Measurements from ENCODE around the gene WDHD1. TPM values are rescaled to one million over a fixed set of nuclear protein-coding genes. Genes with fewer than 3 reads are reported as not detected.

WDHD1 gene
- total and polyA plus RNA-seq, 2 of the 8 experiments (the other 6 are each of a cell fraction or from before 2014, with no cell fraction given), result 17.8 to 87.9 TPM

DNA sequence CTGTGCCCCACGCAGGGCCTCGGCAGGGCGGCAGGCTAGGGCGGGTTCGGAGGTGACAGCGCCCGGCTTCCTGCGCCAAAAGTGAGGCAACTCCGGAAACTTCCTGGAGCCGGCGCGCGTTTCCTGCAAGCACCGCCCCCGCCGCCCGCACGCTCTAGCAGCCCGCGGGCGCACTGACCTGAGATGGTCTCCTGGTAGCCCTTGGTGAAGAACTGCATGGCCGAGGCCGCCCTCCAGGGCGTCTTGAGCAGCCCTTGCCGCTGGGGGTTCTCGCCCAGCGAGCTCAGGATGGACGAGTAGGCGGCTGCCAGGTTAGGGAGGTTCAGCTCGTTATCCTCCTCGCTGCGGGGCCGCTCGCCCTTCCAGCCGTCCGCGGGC lies 124.8 kb downstream of the WDHD1 start:
- Histone ChIP-seq H3K9me3 (ENCODE audit: insufficient read depth in 2 of 2, low read depth in 1 of 2, low read length in 1 of 2) (no peaks in the 10 kb centered on the region), H2AK5ac (ENCODE audit: low read depth, low read length) (no peak overlapping the region), H2BK12ac (ENCODE audit: low read depth, low read length) (no peak overlapping the region), H3K4ac (replicated peaks; ENCODE audit: insufficient read length, low read depth, low read length) (no peak overlapping the region), H2AFZ (ENCODE audit: low read length) (no peak overlapping the region; the same call in 1 of the 2 replicates), H4K91ac (replicated peaks; ENCODE audit: insufficient read length, low read length) (no peak overlapping the region), H3K36me3 (ENCODE audit: control insufficient read depth in 2 of 4, insufficient read depth in 4 of 4, low read length in 3 of 4) (no peaks in the 10 kb centered on the region), H4K8ac (ENCODE audit: extremely low read depth, insufficient read depth, low read length) (peak overlapping the region; percentile 95), H3K23ac (ENCODE audit: insufficient read length) (no peak overlapping the region), H3K27me3 (replicated peaks in 1 of 4; ENCODE audit: control insufficient read depth in 3 of 4, extremely low read depth in 1 of 4, insufficient read depth in 3 of 4, low read length in 3 of 4) (peaks cover 2 to 20% (median 17%) of the 10 kb centered on the region in 4 experiments), H2BK120ac (replicated peaks; ENCODE audit: low read depth, low read length) (no peak overlapping the region), H3K27ac (ENCODE audit: low read depth, low read length) (no peak overlapping the region), H3K4me3 (ENCODE audit: extremely low read depth in 1 of 4, insufficient read depth in 2 of 4, low read depth in 3 of 4, low read length in 4 of 4) (peak overlapping the region; percentile 68 to 86 (median 72)), H3K23me2 (ENCODE audit: low read depth, low read length) (peaks cover 15% of the 10 kb centered on the region), H4K20me1 (replicated peaks in 1 of 2; ENCODE audit: control insufficient read depth in 1 of 2, insufficient read depth in 2 of 2, low read length in 2 of 2) (peaks cover 1 to 4% of the 10 kb centered on the region in 2 experiments), H3K18ac (ENCODE audit: extremely low read depth, low read length) (peak overlapping the region; percentile 83), H2BK5ac (ENCODE audit: low read depth, low read length) (no peak overlapping the region), H2BK15ac (ENCODE audit: low read length) (no peak overlapping the region), H3K4me1 (replicated peaks in 1 of 4; ENCODE audit: control insufficient read depth in 3 of 4, insufficient read depth in 4 of 4, low read length in 3 of 4) (peaks cover 0 to 5% (median 1%) of the 10 kb centered on the region in 4 experiments; a peak in 6 of 7 replicates), H2BK20ac (ENCODE audit: low read length) (no peak overlapping the region), H4K5ac (ENCODE audit: insufficient read length, low read depth, low read length) (peak overlapping the region; percentile 40), H3K79me2 (ENCODE audit: control insufficient read depth in 1 of 2, insufficient read depth in 2 of 2, low read length in 2 of 2) (no peaks in the 10 kb centered on the region), H3K14ac (ENCODE audit: insufficient read length) (no peak overlapping the region), H3K4me2 (ENCODE audit: insufficient read depth in 1 of 2, low read depth in 2 of 2, low read length in 2 of 2) (peak overlapping the region; percentile 89 to 99), H3K9ac (replicated peaks in 1 of 4; ENCODE audit: extremely low read depth in 1 of 4, low read depth in 3 of 4, low read length in 3 of 4) (peak overlapping the region in 3 of 4 experiments; percentile 22 to 53 (median 36); a peak in 6 of 7 replicates), H3K79me1 (ENCODE audit: low read depth, low read length) (no peaks in the 10 kb centered on the region), H3K56ac (replicated peaks; ENCODE audit: insufficient read length, low read depth, low read length) (peak overlapping the region; percentile 69)
- no peak for FAIRE-seq
- DNase-seq (ENCODE audit: low read depth in 1 of 2, low spot score in 2 of 2), result peak; percentile 27 to 80
- ChIA-PET POLR2A (ENCODE audit: partially characterized antibody) (interaction anchor here (0.6 to 2.7 kb wide), 14 partner anchors 10 to 336 kb away, joined by 3 to 15 read pairs (median 6); partner anchors contain the start of genes SAMD4A, SOCS4 and WDHD1), CTCF (ENCODE audit: partially characterized antibody) (interaction anchor here (0.5 to 1.8 kb wide), 3 partner anchors 9 to 187 kb away, joined by 3 to 8 read pairs (median 3); no protein-coding TSS in a partner anchor)
- WGBS, 2 experiments (ENCODE audit: extremely low coverage in 1 of 2, insufficient coverage in 1 of 2, insufficient read length in 1 of 2, insufficient replicate concordance in 2 of 2, low coverage in 1 of 2, low lambda C conversion rate in 2 of 2, missing lambda C conversion rate in 1 of 2), result 3% methylated on average over 34 of the region's 37 CpGs; no CpG with 5 or more reads in 1 of the 2 experiments
- no peak for TF ChIP-seq EZH2 (IDR thresholded peaks at IDR 0.05; ENCODE audit: low read depth, low read length, severe bottlenecking)
- 0 out of 4 replicates have a peak, but pooled peaks of 1 of the 2 experiments have one; percentile 38 for TF ChIP-seq SIN3A (conservative IDR thresholded peaks at IDR 0.05 in 1 of 2, IDR thresholded peaks at IDR 0.05 in 1 of 2; ENCODE audit: low read depth in 1 of 2, low read length in 2 of 2)
- no peak for TF ChIP-seq RAD21 (IDR thresholded peaks at IDR 0.05 in 1 of 2, conservative IDR thresholded peaks at IDR 0.05 in 1 of 2; ENCODE audit: low read depth in 2 of 2, low read length in 2 of 2)
- TF ChIP-seq CTBP2 (IDR thresholded peaks at IDR 0.05; ENCODE audit: borderline replicate concordance, insufficient read depth, insufficient read length, low read length), result no peak
- TF ChIP-seq FOSL1 (IDR thresholded peaks at IDR 0.05; ENCODE audit: insufficient read depth, low read depth, low read length), result no peak
- no peak for TF ChIP-seq TBP (IDR thresholded peaks at IDR 0.05; ENCODE audit: low read depth, low read length)
- no peak for TF ChIP-seq TAF7 (optimal IDR thresholded peaks at IDR 0.05; ENCODE audit: borderline replicate concordance, low read depth, low read length)
- TF ChIP-seq TAF1 (IDR thresholded peaks at IDR 0.05; ENCODE audit: low read depth, low read length), result no peak
- peak; percentile 97 for TF ChIP-seq KDM4A (IDR thresholded peaks at IDR 0.05; ENCODE audit: low read depth, low read length, severe bottlenecking)
- TF ChIP-seq BACH1 (IDR thresholded peaks at IDR 0.05; ENCODE audit: low read length), result no peak
- no peak for TF ChIP-seq SAP30 (IDR thresholded peaks at IDR 0.05; ENCODE audit: insufficient read depth, insufficient replicate concordance, low read length)
- TF ChIP-seq NRF1 (IDR thresholded peaks at IDR 0.05; ENCODE audit: low read depth, low read length), result no peak

All from H1 (cell line).